Endothelial cell (in vitro differentiated cells): Measurements from ENCODE around the gene ZNF334. TPM values are rescaled to one million over a fixed set of nuclear protein-coding genes. Genes with fewer than 3 reads are reported as not detected.

Experiments
- DNase-seq: peaks from one replicate; pipeline ENCODE4 v3.0.0; 2021; ENCODE audit warnings: low spot score
- H3K27ac Mint-ChIP-seq: one replicate; pipeline ENCODE4 v1.8.0; 2021; ENCODE audit warnings: mixed read lengths, inconsistent platforms; ENCODE audit not compliant: unreplicated experiment
- H3K27me3 Mint-ChIP-seq: one replicate; pipeline ENCODE4 v1.8.0; 2021; ENCODE audit warnings: mild to moderate bottlenecking, moderate library complexity, mixed read lengths, inconsistent platforms; ENCODE audit not compliant: unreplicated experiment
- H3K36me3 Mint-ChIP-seq: one replicate; pipeline ENCODE4 v1.8.0; 2021; ENCODE audit warnings: mild to moderate bottlenecking, low read depth, mixed read lengths, inconsistent platforms; ENCODE audit not compliant: unreplicated experiment
- H3K4me1 Mint-ChIP-seq: one replicate; pipeline ENCODE4 v1.8.0; 2021; ENCODE audit warnings: mild to moderate bottlenecking, mixed read lengths, inconsistent platforms; ENCODE audit not compliant: unreplicated experiment
- H3K4me3 Mint-ChIP-seq: one replicate; pipeline ENCODE4 v1.8.0; 2021; ENCODE audit warnings: mild to moderate bottlenecking, mixed read lengths, inconsistent platforms; ENCODE audit not compliant: unreplicated experiment
- H3K9me3 Mint-ChIP-seq: one replicate; pipeline ENCODE4 v1.8.0; 2021; ENCODE audit warnings: mixed read lengths, inconsistent platforms; ENCODE audit not compliant: unreplicated experiment
- total RNA-seq: library from RNA; stranded (reverse); fragmentation: NEBNext Ultra II Directional; extraction: Animal tissue kit (Norgen Biotek cat#: 25700); gene quantifications from one replicate; pipeline ENCODE4 v1.2.1, GENCODE V29; 2021; ENCODE audit not compliant: unreplicated experiment
- TF ChIP-seq, protein P1 (sequence below): fragments of 200-600 bp; sonication (generic); IDR thresholded peaks from one replicate; pipeline ENCODE4 v1.5.0; 2021; ENCODE audit warnings: antibody characterized with exemption; ENCODE audit not compliant: unreplicated experiment

ZNF334 gene
- total RNA-seq, 1 donor from 2014 or later, result 19.5 TPM

DNA sequence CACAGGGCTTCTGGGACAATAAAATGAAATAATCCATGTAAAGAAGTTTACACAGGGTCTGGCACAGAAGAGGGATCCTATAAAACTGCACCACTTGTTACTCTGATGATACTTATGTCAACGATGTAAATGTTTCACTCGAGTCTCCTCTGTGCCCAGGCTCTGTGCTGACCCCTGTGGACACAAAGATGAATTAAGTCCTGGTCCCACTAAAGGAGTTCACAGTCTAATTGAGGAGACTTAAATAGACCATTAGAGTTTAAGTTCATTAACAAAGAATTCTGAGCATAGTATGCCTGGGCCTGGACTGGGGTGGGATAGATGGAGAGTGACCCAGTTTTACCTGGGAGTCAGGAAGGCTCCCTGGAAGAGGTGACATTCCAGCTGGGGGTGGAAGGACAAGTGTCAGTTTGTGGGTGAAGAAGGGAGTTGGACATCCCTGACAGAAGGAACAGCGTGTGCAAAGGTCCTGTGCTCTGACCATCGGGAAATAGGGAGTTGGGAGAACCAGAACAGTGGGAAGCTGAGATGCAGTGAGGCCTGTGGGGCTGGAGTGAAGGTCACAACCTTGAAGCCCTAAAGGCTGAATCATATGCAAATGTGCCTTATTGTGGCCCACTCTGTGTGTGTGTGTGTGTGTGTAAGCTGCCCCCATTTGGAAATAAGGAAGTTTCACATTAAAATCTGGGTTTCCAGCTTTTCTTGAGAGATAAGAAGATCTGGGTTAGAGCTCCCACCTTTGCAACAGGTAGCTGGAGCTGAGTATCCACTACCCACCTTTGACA, 36.0 kb upstream of the ZNF334 start:
- peaks cover 1% of the 10 kb centered on the region for H3K27me3 Mint-ChIP-seq
- no peaks in the 10 kb centered on the region for H3K9me3 Mint-ChIP-seq
- H3K4me1 Mint-ChIP-seq, result no peaks in the 10 kb centered on the region
- no peak overlapping the region for H3K27ac Mint-ChIP-seq
- no peak for DNase-seq
- H3K4me3 Mint-ChIP-seq, result no peak overlapping the region
- no peaks in the 10 kb centered on the region for H3K36me3 Mint-ChIP-seq
- TF ChIP-seq, protein P1, sequence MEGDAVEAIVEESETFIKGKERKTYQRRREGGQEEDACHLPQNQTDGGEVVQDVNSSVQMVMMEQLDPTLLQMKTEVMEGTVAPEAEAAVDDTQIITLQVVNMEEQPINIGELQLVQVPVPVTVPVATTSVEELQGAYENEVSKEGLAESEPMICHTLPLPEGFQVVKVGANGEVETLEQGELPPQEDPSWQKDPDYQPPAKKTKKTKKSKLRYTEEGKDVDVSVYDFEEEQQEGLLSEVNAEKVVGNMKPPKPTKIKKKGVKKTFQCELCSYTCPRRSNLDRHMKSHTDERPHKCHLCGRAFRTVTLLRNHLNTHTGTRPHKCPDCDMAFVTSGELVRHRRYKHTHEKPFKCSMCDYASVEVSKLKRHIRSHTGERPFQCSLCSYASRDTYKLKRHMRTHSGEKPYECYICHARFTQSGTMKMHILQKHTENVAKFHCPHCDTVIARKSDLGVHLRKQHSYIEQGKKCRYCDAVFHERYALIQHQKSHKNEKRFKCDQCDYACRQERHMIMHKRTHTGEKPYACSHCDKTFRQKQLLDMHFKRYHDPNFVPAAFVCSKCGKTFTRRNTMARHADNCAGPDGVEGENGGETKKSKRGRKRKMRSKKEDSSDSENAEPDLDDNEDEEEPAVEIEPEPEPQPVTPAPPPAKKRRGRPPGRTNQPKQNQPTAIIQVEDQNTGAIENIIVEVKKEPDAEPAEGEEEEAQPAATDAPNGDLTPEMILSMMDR, result no peak

DNA sequence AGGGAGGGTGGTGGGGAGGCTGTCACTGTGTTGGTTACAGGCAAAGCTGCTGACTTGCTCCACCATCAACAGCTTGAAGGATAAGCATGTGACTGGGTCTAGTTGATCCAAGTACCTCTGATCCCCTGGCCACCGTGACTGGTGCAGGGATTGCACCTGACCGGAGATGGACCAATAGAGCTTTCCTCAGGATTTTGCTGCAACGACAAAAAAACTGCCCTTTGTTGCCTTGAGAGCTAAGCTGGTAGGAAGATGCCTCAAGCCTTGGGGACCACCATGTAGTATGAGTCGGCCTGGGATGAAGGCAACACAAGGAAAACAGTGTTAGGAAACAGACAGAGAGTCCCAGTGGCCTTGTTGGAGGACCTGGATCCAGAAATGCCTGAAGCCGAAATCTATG, 35.3 kb upstream of the ZNF334 start:
- DNase-seq, result no peak
- peaks cover 1% of the 10 kb centered on the region for H3K27me3 Mint-ChIP-seq
- H3K4me3 Mint-ChIP-seq, result no peak overlapping the region
- no peak overlapping the region for H3K27ac Mint-ChIP-seq
- TF ChIP-seq, protein P1, result no peak
- no peaks in the 10 kb centered on the region for H3K9me3 Mint-ChIP-seq
- no peaks in the 10 kb centered on the region for H3K36me3 Mint-ChIP-seq
- H3K4me1 Mint-ChIP-seq, result no peaks in the 10 kb centered on the region

DNA sequence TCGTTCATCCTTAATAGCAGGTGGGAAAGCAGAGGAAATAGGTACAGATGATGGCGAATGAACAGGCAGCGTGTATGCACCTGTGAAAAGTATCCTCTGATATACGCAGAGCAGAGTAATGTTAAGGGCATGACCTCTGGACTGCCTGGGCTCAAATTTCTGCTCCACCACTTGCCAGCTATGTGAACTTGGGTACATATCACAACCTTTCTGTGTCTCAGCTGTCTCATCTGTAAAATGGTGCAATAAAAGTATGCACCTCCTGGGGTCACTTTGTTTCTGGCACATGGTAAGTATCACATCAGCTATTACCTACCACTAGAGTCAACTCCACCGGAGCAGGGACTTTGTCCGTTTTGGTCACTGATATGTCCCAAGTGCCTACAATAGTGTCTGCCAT, 34.6 kb upstream of the ZNF334 start:
- TF ChIP-seq, protein P1, result no peak
- Mint-ChIP-seq H3K27me3 (peaks cover 1% of the 10 kb centered on the region), H3K4me3 (no peak overlapping the region), H3K36me3 (no peaks in the 10 kb centered on the region), H3K9me3 (no peaks in the 10 kb centered on the region), H3K27ac (no peak overlapping the region), H3K4me1 (no peaks in the 10 kb centered on the region)
- no peak for DNase-seq

DNA sequence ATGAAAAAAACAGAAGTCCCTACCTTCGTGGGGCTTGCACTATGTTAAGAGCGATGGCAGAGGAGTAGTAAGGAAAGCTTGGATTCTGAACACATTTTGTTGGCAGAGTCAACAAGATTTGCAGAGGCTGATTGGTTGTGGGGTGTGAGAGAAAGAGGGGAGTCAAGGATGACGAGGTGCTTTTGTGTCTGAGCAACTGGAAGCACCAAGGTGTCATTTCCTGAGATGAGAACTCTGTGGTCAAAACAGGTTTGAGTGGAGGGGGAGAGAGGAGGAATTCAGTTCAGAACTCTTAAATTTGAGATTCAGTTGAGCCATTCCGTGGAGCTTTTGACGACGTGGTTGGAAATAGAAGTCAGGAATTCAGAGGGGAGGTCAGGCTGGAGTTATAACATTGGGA, 33.6 kb upstream of the ZNF334 start:
- Mint-ChIP-seq H3K4me1 (no peaks in the 10 kb centered on the region), H3K36me3 (no peaks in the 10 kb centered on the region), H3K9me3 (no peaks in the 10 kb centered on the region), H3K27me3 (peaks cover 1% of the 10 kb centered on the region), H3K27ac (no peak overlapping the region), H3K4me3 (no peak overlapping the region)
- TF ChIP-seq, protein P1, result no peak
- DNase-seq, result no peak

DNA sequence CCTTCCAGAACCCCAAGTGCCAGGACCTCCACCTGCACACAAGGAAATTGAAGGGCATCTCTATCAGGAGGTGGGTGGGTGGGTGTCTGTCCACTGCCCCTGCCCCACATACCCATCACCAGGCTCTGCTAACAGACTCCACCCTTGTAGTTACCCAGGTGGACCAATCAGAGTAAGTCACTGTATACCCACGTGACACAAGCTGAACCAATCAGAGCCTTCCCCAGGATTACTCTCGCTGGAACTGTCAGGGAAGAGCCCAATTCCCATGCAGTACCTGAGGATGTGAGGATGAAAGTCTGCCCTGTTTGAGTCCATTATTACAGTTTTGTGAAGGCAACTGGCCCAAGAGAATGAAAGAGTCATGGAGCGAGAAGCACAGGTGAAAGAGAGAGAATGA, 32.9 kb upstream of the ZNF334 start:
- Mint-ChIP-seq H3K4me3 (no peak overlapping the region), H3K27ac (no peak overlapping the region), H3K36me3 (no peaks in the 10 kb centered on the region), H3K9me3 (no peaks in the 10 kb centered on the region), H3K4me1 (no peaks in the 10 kb centered on the region), H3K27me3 (peaks cover 1% of the 10 kb centered on the region)
- DNase-seq, result no peak
- TF ChIP-seq, protein P1, result no peak
